GM19324 (cell line): ENCODE measurements around the gene FRAT1.

Experiments
- ATAC-seq: cut with Tn5 transposase; IDR thresholded peaks from one replicate; pipeline ENCODE4 v1.9.1; 2021; ENCODE audit warnings: mild to moderate bottlenecking, moderate library complexity; ENCODE audit not compliant: unreplicated experiment, low FRiP score

The FRAT1 gene

GRCh38 chr10:97307441-97307840 is 11.6 kb upstream of the FRAT1 start:
- no peak for ATAC-seq

GRCh38 chr10:97307866-97308780 is 10.9 kb upstream of the FRAT1 start:
- no peak for ATAC-seq

GRCh38 chr10:97311111-97311626 is 7.9 kb upstream of the FRAT1 start:
- ATAC-seq = no peak

GRCh38 chr10:97312897-97313296 is 6.2 kb upstream of the FRAT1 start:
- ATAC-seq = no peak

- no peak for ATAC-seq
Measured at GRCh38 chr10:97314671-97315070, 4.4 kb upstream of the FRAT1 start.

GRCh38 chr10:97319671-97320479 is 804 bp downstream of the FRAT1 start:
- peak; percentile 40 for ATAC-seq

GRCh38 chr10:97320480-97321031 is 1.5 kb downstream of the FRAT1 start:
- ATAC-seq = no peak

GRCh38 chr10:97321032-97321803 is 2.1 kb downstream of the FRAT1 start:
- ATAC-seq = no peak

GRCh38 chr10:97321804-97322190 is 2.7 kb downstream of the FRAT1 start:
- ATAC-seq = no peak

GRCh38 chr10:97323501-97323900 is 4.4 kb downstream of the FRAT1 start:
- ATAC-seq = no peak

GRCh38 chr10:97325754-97326153 is 6.7 kb downstream of the FRAT1 start:
- no peak for ATAC-seq

GRCh38 chr10:97327348-97328294 is 8.6 kb downstream of the FRAT1 start:
- no peak for ATAC-seq

- no peak for ATAC-seq
Measured at GRCh38 chr10:97328646-97329453, 9.8 kb downstream of the FRAT1 start.

- ATAC-seq = no peak
Measured at GRCh38 chr10:97329766-97330165, 10.7 kb downstream of the FRAT1 start.

GRCh38 chr10:97331153-97331703 is 12.2 kb downstream of the FRAT1 start:
- ATAC-seq = no peak

- no peak for ATAC-seq
Measured at GRCh38 chr10:97332591-97333350, 13.7 kb downstream of the FRAT1 start.

GRCh38 chr10:97333351-97333600 is 14.2 kb downstream of the FRAT1 start:
- no peak for ATAC-seq
